Right lung (tissue), 5 donors: ENCODE results near the gene MCF2L2. TPM values are rescaled to one million over a fixed set of nuclear protein-coding genes. Genes with fewer than 3 reads are reported as not detected.
"Not testable (repeated sequence)": the region's sequence is repeated elsewhere in the genome, so short reads cannot be mapped to it uniquely, and the experiment has no call there.

Experiments used
- DNase-seq, 2 donors: peaks; one replicate each; pipeline ENCODE4 v3.0.0-alpha.2; 2013
- polyA plus RNA-seq, 5 donors: library from polyadenylated mRNA; unstranded; fragments of 120-200 nt; gene quantifications; one replicate each; pipeline versions ENCODE4 v1.2.1 to v1.2.3, GENCODE V29; 2013; ENCODE audit warnings: inconsistent platforms in 1 of 5, low replicate concordance in 1 of 5; ENCODE audit not compliant: insufficient read length in 5 of 5, insufficient read depth in 1 of 5

Gene MCF2L2
- polyA plus RNA-seq, 5 donors, result 1.3 to 3.2 (median 2.6) TPM

- no peak for DNase-seq
Observed at GRCh38 chr3:183443395-183444385, 15.3 kb upstream of the MCF2L2 start.

- DNase-seq, result no peak
Observed at GRCh38 chr3:183442994-183443393, 14.6 kb upstream of the MCF2L2 start.

GRCh38 chr3:183440521-183440920 lies 12.1 kb upstream of the MCF2L2 start:
- DNase-seq, result not testable (repeated sequence)

GRCh38 chr3:183439515-183439914 lies 11.1 kb upstream of the MCF2L2 start:
- no peak for DNase-seq

DNA sequence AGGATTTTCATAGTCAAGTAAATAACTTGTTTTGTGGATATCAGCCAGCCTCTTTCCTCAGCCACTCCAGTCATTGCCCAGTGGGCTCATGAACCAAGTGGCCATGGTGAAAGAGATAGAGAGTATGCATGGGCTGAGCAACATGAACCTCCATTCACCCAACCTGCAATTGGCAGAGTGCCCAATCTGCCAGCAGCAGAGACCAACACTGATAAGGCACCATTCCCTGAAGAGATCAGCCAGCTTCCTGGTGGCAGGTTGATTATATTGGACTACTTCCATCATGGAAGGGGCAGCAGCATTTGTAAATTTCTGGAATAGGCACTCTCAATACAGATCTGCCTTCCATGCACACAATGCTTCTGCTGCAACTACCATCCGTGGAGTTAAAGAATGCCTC lies 10.3 kb upstream of the MCF2L2 start:
- no peak for DNase-seq

DNA sequence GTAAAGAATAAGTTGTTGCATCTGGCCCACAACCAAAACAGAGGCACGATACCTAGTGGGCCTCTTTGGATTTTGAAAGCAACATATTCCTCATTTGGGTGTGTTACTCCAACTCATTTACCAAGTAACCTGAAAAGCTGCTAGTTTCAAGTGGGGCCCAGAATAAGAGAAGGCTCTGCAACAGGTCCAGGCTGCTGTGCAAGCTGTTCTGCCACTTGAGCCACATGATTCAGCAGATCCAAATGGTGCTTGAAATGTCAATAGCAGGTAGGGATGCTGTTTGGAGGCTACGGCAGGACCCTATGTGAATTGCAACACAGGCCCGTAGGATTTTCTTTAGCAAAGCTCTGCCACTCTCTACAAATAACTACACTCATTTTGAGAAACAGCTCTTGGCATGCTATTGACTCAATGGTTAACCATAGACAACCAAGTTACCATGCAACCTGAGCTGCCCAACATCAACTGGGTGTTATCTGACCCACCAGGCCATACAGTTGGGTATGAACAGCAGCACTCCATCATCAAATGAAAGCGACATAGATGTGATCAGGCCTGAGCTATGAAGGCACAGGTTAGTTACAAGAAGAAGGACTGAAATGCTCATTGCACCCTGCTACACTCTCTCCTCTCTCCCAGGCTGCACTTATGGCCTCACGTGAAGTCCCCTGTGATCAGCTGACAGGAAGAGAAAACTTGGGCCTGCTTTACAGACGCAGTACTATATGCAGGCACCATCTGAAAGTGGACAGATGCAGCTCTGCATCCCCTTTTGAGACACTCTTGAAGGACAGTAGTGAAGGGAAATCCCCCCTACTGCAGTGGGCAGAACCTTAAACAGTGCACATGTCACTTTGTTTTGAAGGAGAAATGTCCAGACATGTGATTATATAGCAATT lies 9.5 kb upstream of the MCF2L2 start:
- no peak for DNase-seq

GRCh38 chr3:183437061-183437460 lies 8.6 kb upstream of the MCF2L2 start:
- DNase-seq, result no peak

GRCh38 chr3:183435661-183436060 lies 7.2 kb upstream of the MCF2L2 start:
- DNase-seq, result no peak

GRCh38 chr3:183434992-183435391 lies 6.6 kb upstream of the MCF2L2 start:
- DNase-seq, result no peak

DNA sequence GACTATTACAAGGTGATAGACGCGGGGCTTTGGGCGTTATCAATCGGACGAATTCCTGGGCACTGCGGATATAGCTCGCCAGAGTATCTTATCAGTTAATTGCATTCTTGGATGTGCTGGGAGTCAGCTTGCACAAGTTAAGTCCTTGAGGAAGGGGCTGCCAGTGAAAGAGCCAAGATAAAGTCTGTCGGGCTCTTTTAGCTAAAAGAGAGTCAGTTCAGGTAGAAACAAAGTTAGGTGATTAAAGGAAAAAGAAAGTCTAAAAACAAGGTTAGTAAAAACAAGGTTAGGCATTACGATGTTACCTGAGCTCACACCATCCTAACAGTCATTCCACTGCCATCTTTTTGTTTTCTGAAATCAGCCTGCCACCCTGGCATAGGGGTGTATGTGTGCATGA lies 6.1 kb upstream of the MCF2L2 start:
- no peak for DNase-seq

- DNase-seq, result no peak
Observed at GRCh38 chr3:183430325-183430957, 2.0 kb upstream of the MCF2L2 start.

GRCh38 chr3:183427876-183428446 lies 458 bp downstream of the MCF2L2 start:
- DNase-seq, result peak; percentile 57 to 61

DNA sequence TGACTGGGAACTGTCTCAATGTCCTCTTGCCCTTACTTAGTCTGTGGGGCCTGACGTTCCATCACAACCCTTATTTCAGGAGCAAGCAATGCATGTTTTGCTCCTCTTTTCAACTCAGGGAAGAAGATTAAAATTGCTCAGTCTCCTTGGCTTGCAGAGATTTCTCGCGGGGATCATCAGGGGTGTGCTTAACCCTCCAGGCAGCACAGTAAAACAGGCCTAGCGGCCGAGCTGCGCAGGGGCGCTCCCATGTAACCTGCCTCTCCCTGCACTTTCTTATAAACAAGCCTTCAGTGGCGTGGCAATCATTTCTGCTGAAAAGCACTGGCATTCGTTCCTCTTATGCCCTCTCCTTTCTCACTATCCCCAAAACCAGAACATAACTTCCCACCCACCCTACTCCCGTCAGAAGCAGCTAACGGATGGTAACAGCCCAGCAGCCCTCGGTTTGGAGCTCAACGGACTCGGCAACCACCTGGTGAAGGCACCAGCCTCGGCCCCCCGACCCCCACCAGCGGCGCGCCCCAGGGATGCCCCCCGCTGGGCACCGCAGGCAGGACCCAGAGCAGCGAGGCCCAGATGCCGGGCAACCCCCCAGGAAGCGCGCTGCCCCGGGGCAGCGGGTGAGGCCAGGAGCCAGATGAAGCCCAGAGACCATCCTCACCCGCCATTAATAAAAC lies 1.1 kb downstream of the MCF2L2 start:
- DNase-seq, result no peak

DNA sequence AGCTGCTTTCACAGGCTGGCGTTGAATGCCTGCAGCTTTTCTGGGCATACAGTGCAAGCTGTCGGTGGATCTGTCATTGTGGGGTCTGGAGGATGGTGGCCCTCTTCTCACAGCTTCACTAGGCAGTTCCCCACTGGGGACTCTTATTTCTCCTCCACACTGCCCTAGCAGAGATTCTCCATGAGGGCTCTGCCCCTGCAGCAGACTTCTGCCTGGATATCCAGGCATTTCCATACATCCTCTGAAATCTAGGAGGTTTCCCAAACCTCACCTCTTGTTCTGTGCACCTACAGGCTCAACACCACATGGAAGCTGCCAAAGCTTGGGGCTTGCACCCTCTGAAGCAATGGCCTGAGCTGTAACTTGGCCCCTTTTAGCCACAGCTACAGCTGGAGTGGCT lies 9.6 kb downstream of the MCF2L2 start:
- not testable (repeated sequence) for DNase-seq

DNA sequence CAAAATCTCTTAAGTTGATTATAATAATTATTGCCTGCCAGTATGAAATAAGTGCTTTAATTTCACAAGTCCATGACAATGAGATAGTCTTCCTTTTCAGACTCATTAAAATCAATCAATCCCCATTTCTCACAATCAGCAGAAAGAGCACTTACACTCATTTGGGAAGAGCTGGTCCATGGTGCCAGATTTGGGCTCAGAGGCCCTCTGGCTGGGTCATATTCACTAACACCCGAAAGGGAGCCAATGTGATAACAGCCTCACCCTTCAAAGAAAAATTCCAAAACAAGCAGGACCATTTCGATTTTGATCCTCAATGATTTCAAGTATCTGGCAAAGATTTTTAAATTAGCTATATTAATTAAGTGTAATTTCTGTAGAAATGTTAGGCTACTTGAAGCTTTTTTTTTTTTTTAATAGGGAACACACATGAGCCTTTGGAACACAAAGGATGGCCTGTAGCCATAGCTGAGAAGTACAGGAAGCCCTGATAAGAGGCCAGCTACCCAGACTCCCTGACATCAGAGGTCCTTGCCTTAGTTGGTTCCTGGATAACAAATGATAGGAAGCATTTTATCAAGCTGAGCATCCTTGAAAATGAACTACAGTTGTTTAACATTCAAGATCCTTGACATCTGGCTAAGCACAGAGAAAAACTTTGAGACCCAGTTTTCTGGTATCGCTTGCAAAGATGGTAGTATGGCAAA lies 17.1 kb downstream of the MCF2L2 start:
- no peak for DNase-seq

- DNase-seq, result no peak
Observed at GRCh38 chr3:183410759-183411158, 17.7 kb downstream of the MCF2L2 start.

- DNase-seq, result no peak
Observed at GRCh38 chr3:183410280-183410679, 18.1 kb downstream of the MCF2L2 start.

- DNase-seq, result no peak
Observed at GRCh38 chr3:183409219-183409618, 19.2 kb downstream of the MCF2L2 start.

DNA sequence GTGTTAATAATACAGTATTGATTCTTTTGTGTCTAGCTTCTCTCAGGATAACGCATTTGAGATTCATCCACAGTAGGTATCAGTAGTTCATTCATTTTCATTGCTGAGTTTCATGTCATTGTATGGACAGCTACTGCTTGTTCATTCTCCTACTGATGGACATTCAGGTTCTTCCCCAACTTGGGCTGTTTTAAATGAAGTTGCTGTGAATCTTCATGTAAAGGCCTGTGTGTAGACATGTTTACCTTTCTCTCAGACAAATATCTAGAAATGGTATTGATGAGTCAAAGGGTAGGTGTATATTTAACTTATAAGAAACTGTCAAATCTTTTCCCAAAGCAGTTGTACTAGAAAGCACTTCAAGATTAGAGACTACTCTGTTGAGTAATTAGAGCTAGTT lies 26.7 kb downstream of the MCF2L2 start:
- no peak for DNase-seq

- DNase-seq, result no peak
Observed at GRCh38 chr3:183400352-183400751, 28.1 kb downstream of the MCF2L2 start.
